ENCODE results near the gene INVS. TPM values are rescaled to one million over a fixed set of nuclear protein-coding genes. Genes with fewer than 3 reads are reported as not detected.
"Not testable (repeated sequence)": the region's sequence is repeated elsewhere in the genome, so short reads cannot be mapped to it uniquely, and the experiment has no call there.

The INVS gene
- total and polyA plus RNA-seq, 3 donors from 2014 or later = 13.3 to 37.1 (median 31.7) TPM

DNA sequence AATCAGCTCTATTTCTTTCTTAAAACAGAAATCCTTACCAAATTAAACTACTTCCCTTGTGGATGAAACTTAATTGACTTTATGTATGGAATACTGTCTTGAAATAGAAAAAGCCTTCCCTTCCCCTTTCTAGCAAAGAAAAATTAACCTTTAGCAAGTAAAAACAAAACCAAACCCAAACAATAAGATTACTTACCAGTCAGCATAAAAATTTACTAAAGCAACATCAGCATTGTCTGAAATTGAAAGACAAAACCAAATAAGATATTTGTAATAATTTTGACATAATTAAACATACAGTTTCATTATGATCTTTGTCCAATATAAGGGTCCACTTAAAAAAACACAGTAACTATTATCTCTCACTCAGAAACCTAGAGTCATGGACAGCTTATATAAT lies 41.4 kb upstream of the INVS start:
- no peaks in the 10 kb centered on the region for H3K27me3 ChIP-seq
- H3K9me3 ChIP-seq = no peaks in the 10 kb centered on the region
- H3K4me3 ChIP-seq = no peak overlapping the region
- H3K4me1 ChIP-seq = no peaks in the 10 kb centered on the region
- no peak for DNase-seq
- intact Hi-C loops (cut with DNase I; ENCODE audit: low total_unique reads) = no loop called here
- no peak overlapping the region for H3K27ac ChIP-seq
- TF ChIP-seq, protein P1, sequence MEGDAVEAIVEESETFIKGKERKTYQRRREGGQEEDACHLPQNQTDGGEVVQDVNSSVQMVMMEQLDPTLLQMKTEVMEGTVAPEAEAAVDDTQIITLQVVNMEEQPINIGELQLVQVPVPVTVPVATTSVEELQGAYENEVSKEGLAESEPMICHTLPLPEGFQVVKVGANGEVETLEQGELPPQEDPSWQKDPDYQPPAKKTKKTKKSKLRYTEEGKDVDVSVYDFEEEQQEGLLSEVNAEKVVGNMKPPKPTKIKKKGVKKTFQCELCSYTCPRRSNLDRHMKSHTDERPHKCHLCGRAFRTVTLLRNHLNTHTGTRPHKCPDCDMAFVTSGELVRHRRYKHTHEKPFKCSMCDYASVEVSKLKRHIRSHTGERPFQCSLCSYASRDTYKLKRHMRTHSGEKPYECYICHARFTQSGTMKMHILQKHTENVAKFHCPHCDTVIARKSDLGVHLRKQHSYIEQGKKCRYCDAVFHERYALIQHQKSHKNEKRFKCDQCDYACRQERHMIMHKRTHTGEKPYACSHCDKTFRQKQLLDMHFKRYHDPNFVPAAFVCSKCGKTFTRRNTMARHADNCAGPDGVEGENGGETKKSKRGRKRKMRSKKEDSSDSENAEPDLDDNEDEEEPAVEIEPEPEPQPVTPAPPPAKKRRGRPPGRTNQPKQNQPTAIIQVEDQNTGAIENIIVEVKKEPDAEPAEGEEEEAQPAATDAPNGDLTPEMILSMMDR (IDR thresholded peaks at IDR 0.05) = no peak
- no peak for TF ChIP-seq POLR2A (IDR thresholded peaks at IDR 0.05)
- H3K36me3 ChIP-seq (ENCODE audit: low read depth, missing control alignments) = no peaks in the 10 kb centered on the region

DNA sequence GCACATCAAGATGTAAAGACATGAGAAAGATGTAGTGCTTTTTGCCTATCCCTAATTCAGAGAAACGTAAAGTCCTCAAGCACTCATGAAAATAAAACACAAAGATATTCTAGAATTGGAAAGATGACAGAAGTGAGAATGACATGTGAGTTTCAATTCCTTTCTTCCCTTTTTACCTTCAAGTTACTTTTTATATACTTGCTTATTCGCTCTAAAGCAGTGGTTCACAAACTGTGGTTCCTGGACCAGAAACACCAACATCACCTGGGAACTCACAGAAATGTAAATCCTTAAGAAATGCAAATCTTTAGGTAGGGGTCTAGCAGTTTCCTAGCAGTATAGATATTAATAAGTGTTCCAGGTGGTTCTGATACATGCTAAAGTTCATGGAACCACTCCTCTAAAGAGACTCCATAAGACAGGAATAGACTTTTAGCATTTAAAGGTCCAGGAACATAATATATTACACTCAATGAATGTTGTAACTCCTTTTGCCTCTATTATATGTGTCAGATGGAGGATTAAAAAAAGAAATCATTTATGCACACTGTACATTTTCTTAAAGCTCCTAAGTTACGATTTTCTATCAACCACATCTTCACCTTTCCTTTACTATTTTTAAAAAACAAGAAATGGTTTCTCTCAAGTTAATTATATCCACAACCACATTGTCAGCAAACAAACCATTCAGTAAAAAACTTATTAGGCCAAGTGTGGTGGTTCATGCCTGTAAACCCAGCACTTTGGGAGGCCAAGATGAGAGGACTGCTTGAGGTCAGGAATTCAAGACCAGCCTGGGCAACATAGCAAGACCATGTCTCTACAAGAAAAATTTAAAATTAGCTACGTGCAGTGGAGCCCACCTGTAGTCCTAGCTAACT lies 40.1 kb upstream of the INVS start:
- Histone ChIP-seq H3K9me3 (no peaks in the 10 kb centered on the region), H3K27me3 (no peaks in the 10 kb centered on the region), H3K36me3 (ENCODE audit: low read depth, missing control alignments) (no peaks in the 10 kb centered on the region), H3K4me1 (no peaks in the 10 kb centered on the region), H3K4me3 (no peak overlapping the region), H3K27ac (no peak overlapping the region)
- 89 to 94% methylated on average over 4 of the region's 4 CpGs for WGBS, 2 donors
- no peak for DNase-seq
- intact Hi-C loops (cut with DNase I; ENCODE audit: low total_unique reads) = no loop called here
- TF ChIP-seq, protein P1 (IDR thresholded peaks at IDR 0.05) = no peak
- TF ChIP-seq POLR2A (IDR thresholded peaks at IDR 0.05) = no peak

DNA sequence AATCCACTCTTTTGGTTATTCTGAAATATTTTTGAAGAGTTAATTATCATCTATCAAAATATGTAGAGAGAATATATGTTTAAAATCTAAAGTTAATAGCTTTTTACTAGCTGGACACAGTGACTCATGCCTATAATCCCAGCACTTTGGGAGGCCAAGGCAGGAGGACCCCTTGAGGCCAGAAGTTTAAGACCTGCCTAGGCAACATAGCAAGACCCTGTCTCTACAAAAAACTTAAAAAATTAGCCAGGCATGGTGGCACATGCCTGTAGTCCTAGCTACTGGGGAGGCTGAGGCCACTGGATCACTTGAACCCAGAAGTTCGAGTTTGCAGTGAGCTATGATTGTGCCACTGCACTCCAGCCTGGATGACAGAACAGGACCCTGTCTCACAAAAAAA lies 36.4 kb upstream of the INVS start:
- not testable (repeated sequence) for H3K4me3 ChIP-seq
- 82 to 86% methylated on average over 1 of the region's 1 CpG for WGBS, 2 donors

GRCh38 chr9:100063185-100063584 lies 35.9 kb upstream of the INVS start:
- Histone ChIP-seq H3K4me3 (no peak overlapping the region), H3K4me1 (peaks cover 3% of the 10 kb centered on the region), H3K27ac (no peak overlapping the region), H3K27me3 (no peaks in the 10 kb centered on the region), H3K9me3 (no peaks in the 10 kb centered on the region), H3K36me3 (ENCODE audit: low read depth, missing control alignments) (no peaks in the 10 kb centered on the region)
- no peak for DNase-seq
- 27 to 37% methylated on average over 3 of the region's 3 CpGs for WGBS, 2 donors
- intact Hi-C loops (cut with DNase I; ENCODE audit: low total_unique reads) = no loop called here
- no peak for TF ChIP-seq POLR2A (IDR thresholded peaks at IDR 0.05)
- TF ChIP-seq, protein P1 (IDR thresholded peaks at IDR 0.05) = no peak

More for the DNA sequence above, 36.4 kb upstream of the INVS start:
- H3K9me3 ChIP-seq; H3K4me1 ChIP-seq; DNase-seq; H3K36me3 ChIP-seq (ENCODE audit: low read depth, missing control alignments); H3K27ac ChIP-seq; intact Hi-C loops (cut with DNase I; ENCODE audit: low total_unique reads); H3K27me3 ChIP-seq: not testable (repeated sequence)

DNA sequence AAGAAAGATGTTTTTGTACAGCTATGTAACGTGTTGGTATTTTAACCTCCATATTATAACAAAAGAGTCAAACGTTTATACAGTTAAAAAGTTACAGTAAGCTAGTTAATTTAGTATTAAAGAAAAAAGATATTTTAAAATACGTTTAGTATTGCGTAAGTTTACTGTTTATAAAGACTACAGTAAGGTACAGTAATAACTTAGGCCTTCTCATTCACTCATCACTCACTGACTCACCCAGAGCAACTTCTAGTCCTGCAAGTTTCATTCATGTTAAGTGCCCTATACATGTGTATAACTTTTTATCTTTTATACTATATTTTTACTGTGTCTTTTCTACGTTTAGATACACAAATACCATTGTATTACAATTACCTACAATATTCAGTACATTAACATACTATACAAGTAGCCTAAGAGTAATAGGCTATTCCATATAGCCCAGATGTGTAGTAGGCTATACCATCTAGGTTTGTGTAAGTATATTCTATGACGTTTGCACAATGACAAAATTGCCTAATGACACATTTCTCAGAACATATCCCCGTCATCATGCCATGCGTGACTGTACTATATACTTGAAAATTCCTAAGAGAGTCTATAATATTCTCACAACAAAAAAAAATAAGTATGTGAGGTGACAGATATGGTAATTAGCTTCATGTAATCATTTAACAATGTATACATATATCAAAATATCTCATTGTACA lies 34.0 kb upstream of the INVS start:
- TF ChIP-seq, protein P1 (IDR thresholded peaks at IDR 0.05) = no peak
- H3K27ac ChIP-seq = no peak overlapping the region
- no peaks in the 10 kb centered on the region for H3K27me3 ChIP-seq
- 91 to 92% methylated on average over 8 of the region's 8 CpGs for WGBS, 2 donors
- no peaks in the 10 kb centered on the region for H3K9me3 ChIP-seq
- intact Hi-C loops (cut with DNase I; ENCODE audit: low total_unique reads) = no loop called here
- no peak overlapping the region for H3K4me3 ChIP-seq
- H3K36me3 ChIP-seq (ENCODE audit: low read depth, missing control alignments) = no peaks in the 10 kb centered on the region
- peaks cover 3% of the 10 kb centered on the region for H3K4me1 ChIP-seq
- no peak for DNase-seq

Measured in testis (tissue), 3 donors.